Measurements from ENCODE around the gene F10. TPM values are rescaled to one million over a fixed set of nuclear protein-coding genes. Genes with fewer than 3 reads are reported as not detected.

The F10 gene
- total and polyA plus RNA-seq, 2 donors (not counting 3 experiments of a cell fraction or from before 2014, with no cell fraction given), result 0.25 TPM; not detected in 1

- intact Hi-C loops (cut with micrococcal nuclease), result no loop called here
Observed at GRCh38 chr13:113095146-113096051, 27.2 kb upstream of the F10 start.

More at GRCh38 chr13:113095146-113096051, 27.2 kb upstream of the F10 start:
- H4K20me1 ChIP-seq (replicated peaks; ENCODE audit: control insufficient read depth, extremely low read depth, insufficient read depth, low read length), result no peaks in the 10 kb centered on the region
- H3K27ac ChIP-seq (ENCODE audit: insufficient read depth, low read depth, low read length), result no peak overlapping the region
- no peak overlapping the region for H2AFZ ChIP-seq (ENCODE audit: low read depth, low read length)
- no peaks in the 10 kb centered on the region for H3K27me3 ChIP-seq (ENCODE audit: control insufficient read depth in 2 of 2, insufficient read depth in 2 of 2, low read length in 2 of 2)
- ChIA-PET CTCF (no interaction called here), POLR2A (no interaction called here)
- no peak overlapping the region for H3K4me2 ChIP-seq (ENCODE audit: insufficient read depth, low read length)
- DNase-seq (ENCODE audit: low read depth, low spot score), result no peak
- no TSS peak for BruUV-seq (replicated peaks)
- no peaks in the 10 kb centered on the region for H3K9me3 ChIP-seq (replicated peaks; ENCODE audit: control insufficient read depth, insufficient read depth, low read length)
- FAIRE-seq, result no peak
- no peaks in the 10 kb centered on the region for H3K36me3 ChIP-seq (ENCODE audit: control insufficient read depth in 2 of 2, extremely low read depth in 1 of 2, insufficient read depth in 2 of 2, low read length in 2 of 2)
- TF ChIP-seq GATA2 (IDR thresholded peaks at IDR 0.05; ENCODE audit: insufficient read depth, insufficient read length, low read depth, low read length), result no peak
- TF ChIP-seq POLR2A (IDR thresholded peaks at IDR 0.05; ENCODE audit: low read depth, low read length), result no peak
- TF ChIP-seq FOS (IDR thresholded peaks at IDR 0.05; ENCODE audit: borderline replicate concordance, insufficient read depth, low read length), result no peak
- TF ChIP-seq JUN (IDR thresholded peaks at IDR 0.05; ENCODE audit: borderline replicate concordance, insufficient read depth, insufficient read length, low read depth), result no peak
- no peak for TF ChIP-seq CTCF (IDR thresholded peaks at IDR 0.05; ENCODE audit: extremely low read depth in 1 of 2, insufficient read depth in 1 of 2, low read depth in 1 of 2, low read length in 2 of 2)
- TF ChIP-seq MYC (IDR thresholded peaks at IDR 0.05; ENCODE audit: low read depth, low read length), result no peak
- TF ChIP-seq EZH2 (IDR thresholded peaks at IDR 0.05; ENCODE audit: borderline replicate concordance, low read depth, low read length, severe bottlenecking), result no peak
- TF ChIP-seq MAX (IDR thresholded peaks at IDR 0.05; ENCODE audit: insufficient read depth, insufficient read length), result no peak
- no peak for TF ChIP-seq POLR2AphosphoS5 (IDR thresholded peaks at IDR 0.05; ENCODE audit: insufficient read depth, low read depth, low read length)
- no peaks in the 10 kb centered on the region for H3K9me1 ChIP-seq (replicated peaks; ENCODE audit: control insufficient read depth, extremely low read depth, insufficient read depth, low read length)
- no peak overlapping the region for H3K4me3 ChIP-seq (replicated peaks in 1 of 3; ENCODE audit: insufficient read depth in 1 of 3, low read depth in 1 of 3, low read length in 3 of 3)
- no peaks in the 10 kb centered on the region for H3K79me2 ChIP-seq (ENCODE audit: control insufficient read depth, insufficient read depth, low read length)
- no peak overlapping the region for H3K9ac ChIP-seq (replicated peaks; ENCODE audit: extremely low read depth, insufficient read depth, low read length)
- H3K4me1 ChIP-seq (ENCODE audit: control insufficient read depth, extremely low read depth, insufficient read depth, low read length), result no peaks in the 10 kb centered on the region
- dilution Hi-C loops (cut with MboI; ENCODE audit: extremely low pct_ligation_motif_present, low sequenced_read_pairs), result no loop called here

All from endothelial cell of umbilical vein (primary cell).